ENCODE measurements around the gene MAN2B1.
A peak's percentile ranks its signal among the peaks of the same experiment; 100 is the strongest.

MAN2B1 gene

GRCh38 chr19:12669270-12670158 lies 3.0 kb upstream of the MAN2B1 start:
- Histone ChIP-seq H3K27me3 (ENCODE audit: control insufficient read depth in 1 of 2, insufficient read depth in 2 of 2, low read length in 2 of 2) (no peaks in the 10 kb centered on the region), H3K4me1 (ENCODE audit: insufficient read depth, low read length) (peaks cover 40% of the 10 kb centered on the region), H3K27ac (ENCODE audit: low read depth, low read length) (peak overlapping the region; percentile 100), H3K36me3 (ENCODE audit: insufficient read depth, low read length) (peaks cover 22% of the 10 kb centered on the region), H3K4me3 (ENCODE audit: low read depth in 1 of 2, low read length in 2 of 2) (peak overlapping the region; percentile 84 to 93), H3K9me3 (ENCODE audit: low read length) (no peaks in the 10 kb centered on the region), H3K9ac (ENCODE audit: low read length) (peak overlapping the region; percentile 88)

GRCh38 chr19:12668932-12669269 lies 2.4 kb upstream of the MAN2B1 start:
- Histone ChIP-seq H3K4me3 (ENCODE audit: low read depth in 1 of 2, low read length in 2 of 2) (peak overlapping the region; percentile 84 to 93), H3K36me3 (ENCODE audit: insufficient read depth, low read length) (peaks cover 19% of the 10 kb centered on the region), H3K9ac (ENCODE audit: low read length) (peak overlapping the region; percentile 88), H3K9me3 (ENCODE audit: low read length) (no peaks in the 10 kb centered on the region), H3K4me1 (ENCODE audit: insufficient read depth, low read length) (peaks cover 40% of the 10 kb centered on the region), H3K27ac (ENCODE audit: low read depth, low read length) (peak overlapping the region; percentile 100), H3K27me3 (ENCODE audit: control insufficient read depth in 1 of 2, insufficient read depth in 2 of 2, low read length in 2 of 2) (no peaks in the 10 kb centered on the region)

- Histone ChIP-seq H3K36me3 (ENCODE audit: insufficient read depth, low read length) (peaks cover 23% of the 10 kb centered on the region), H3K27me3 (ENCODE audit: control insufficient read depth in 1 of 2, insufficient read depth in 2 of 2, low read length in 2 of 2) (no peaks in the 10 kb centered on the region), H3K4me1 (ENCODE audit: insufficient read depth, low read length) (peaks cover 40% of the 10 kb centered on the region), H3K27ac (ENCODE audit: low read depth, low read length) (peak overlapping the region; percentile 100), H3K9ac (ENCODE audit: low read length) (peak overlapping the region; percentile 88), H3K9me3 (ENCODE audit: low read length) (no peaks in the 10 kb centered on the region), H3K4me3 (ENCODE audit: low read depth in 1 of 2, low read length in 2 of 2) (peak overlapping the region; percentile 84 to 93)
Measured at GRCh38 chr19:12668346-12668745, 1.8 kb upstream of the MAN2B1 start.

GRCh38 chr19:12667731-12668302 lies 1.3 kb upstream of the MAN2B1 start:
- Histone ChIP-seq H3K4me3 (ENCODE audit: low read depth in 1 of 2, low read length in 2 of 2) (no peak overlapping the region), H3K9ac (ENCODE audit: low read length) (no peak overlapping the region), H3K27me3 (ENCODE audit: control insufficient read depth in 1 of 2, insufficient read depth in 2 of 2, low read length in 2 of 2) (no peaks in the 10 kb centered on the region), H3K4me1 (ENCODE audit: insufficient read depth, low read length) (peaks cover 40% of the 10 kb centered on the region), H3K27ac (ENCODE audit: low read depth, low read length) (no peak overlapping the region), H3K36me3 (ENCODE audit: insufficient read depth, low read length) (peaks cover 24% of the 10 kb centered on the region), H3K9me3 (ENCODE audit: low read length) (no peaks in the 10 kb centered on the region)

- no peaks in the 10 kb centered on the region for H3K9me3 ChIP-seq (ENCODE audit: low read length)
- peak overlapping the region; percentile 72 to 94 for H3K4me3 ChIP-seq (ENCODE audit: low read depth in 1 of 2, low read length in 2 of 2)
- peaks cover 39% of the 10 kb centered on the region for H3K4me1 ChIP-seq (ENCODE audit: insufficient read depth, low read length)
- H3K27ac ChIP-seq (ENCODE audit: low read depth, low read length) = peak overlapping the region; percentile 15
- H3K36me3 ChIP-seq (ENCODE audit: insufficient read depth, low read length) = peaks cover 25% of the 10 kb centered on the region
- peak overlapping the region; percentile 96 for H3K9ac ChIP-seq (ENCODE audit: low read length)
- no peaks in the 10 kb centered on the region for H3K27me3 ChIP-seq (ENCODE audit: control insufficient read depth in 1 of 2, insufficient read depth in 2 of 2, low read length in 2 of 2)
Measured at GRCh38 chr19:12665671-12666264, 774 bp downstream of the MAN2B1 start.

- H3K27ac ChIP-seq (ENCODE audit: low read depth, low read length) = no peak overlapping the region
- H3K4me3 ChIP-seq (ENCODE audit: low read depth in 1 of 2, low read length in 2 of 2) = peak overlapping the region in 1 of 2 donors; percentile 94
Measured at GRCh38 chr19:12665281-12665573, 1.3 kb downstream of the MAN2B1 start.

GRCh38 chr19:12664406-12665280 lies 1.9 kb downstream of the MAN2B1 start:
- Histone ChIP-seq H3K4me1 (ENCODE audit: insufficient read depth, low read length) (peaks cover 29% of the 10 kb centered on the region), H3K27ac (ENCODE audit: low read depth, low read length) (no peak overlapping the region), H3K27me3 (ENCODE audit: control insufficient read depth in 1 of 2, insufficient read depth in 2 of 2, low read length in 2 of 2) (no peaks in the 10 kb centered on the region), H3K9ac (ENCODE audit: low read length) (peak overlapping the region; percentile 2), H3K4me3 (ENCODE audit: low read depth in 1 of 2, low read length in 2 of 2) (no peak overlapping the region), H3K36me3 (ENCODE audit: insufficient read depth, low read length) (peaks cover 26% of the 10 kb centered on the region), H3K9me3 (ENCODE audit: low read length) (no peaks in the 10 kb centered on the region)

More at GRCh38 chr19:12665281-12665573, 1.3 kb downstream of the MAN2B1 start:
- Histone ChIP-seq H3K9me3 (ENCODE audit: low read length) (no peaks in the 10 kb centered on the region), H3K4me1 (ENCODE audit: insufficient read depth, low read length) (peaks cover 33% of the 10 kb centered on the region), H3K36me3 (ENCODE audit: insufficient read depth, low read length) (peaks cover 26% of the 10 kb centered on the region), H3K27me3 (ENCODE audit: control insufficient read depth in 1 of 2, insufficient read depth in 2 of 2, low read length in 2 of 2) (no peaks in the 10 kb centered on the region), H3K9ac (ENCODE audit: low read length) (peak overlapping the region; percentile 96)

GRCh38 chr19:12660980-12661379 lies 5.6 kb downstream of the MAN2B1 start:
- peaks cover 35% of the 10 kb centered on the region for H3K36me3 ChIP-seq (ENCODE audit: insufficient read depth, low read length)
- peaks cover 8% of the 10 kb centered on the region for H3K4me1 ChIP-seq (ENCODE audit: insufficient read depth, low read length)
- no peak overlapping the region for H3K4me3 ChIP-seq (ENCODE audit: low read depth in 1 of 2, low read length in 2 of 2)
- H3K27ac ChIP-seq (ENCODE audit: low read depth, low read length) = no peak overlapping the region
- no peak overlapping the region for H3K9ac ChIP-seq (ENCODE audit: low read length)
- no peaks in the 10 kb centered on the region for H3K27me3 ChIP-seq (ENCODE audit: control insufficient read depth in 1 of 2, insufficient read depth in 2 of 2, low read length in 2 of 2)
- H3K9me3 ChIP-seq (ENCODE audit: low read length) = no peaks in the 10 kb centered on the region

GRCh38 chr19:12657966-12658365 lies 8.6 kb downstream of the MAN2B1 start:
- no peaks in the 10 kb centered on the region for H3K4me1 ChIP-seq (ENCODE audit: insufficient read depth, low read length)
- H3K27ac ChIP-seq (ENCODE audit: low read depth, low read length) = no peak overlapping the region
- peaks cover 32% of the 10 kb centered on the region for H3K36me3 ChIP-seq (ENCODE audit: insufficient read depth, low read length)
- no peak overlapping the region for H3K4me3 ChIP-seq (ENCODE audit: low read depth in 1 of 2, low read length in 2 of 2)
- no peaks in the 10 kb centered on the region for H3K27me3 ChIP-seq (ENCODE audit: control insufficient read depth in 1 of 2, insufficient read depth in 2 of 2, low read length in 2 of 2)
- H3K9me3 ChIP-seq (ENCODE audit: low read length) = no peaks in the 10 kb centered on the region
- H3K9ac ChIP-seq (ENCODE audit: low read length) = no peak overlapping the region

- Histone ChIP-seq H3K4me3 (ENCODE audit: low read depth in 1 of 2, low read length in 2 of 2) (no peak overlapping the region), H3K4me1 (ENCODE audit: insufficient read depth, low read length) (no peaks in the 10 kb centered on the region), H3K27me3 (ENCODE audit: control insufficient read depth in 1 of 2, insufficient read depth in 2 of 2, low read length in 2 of 2) (no peaks in the 10 kb centered on the region), H3K27ac (ENCODE audit: low read depth, low read length) (no peak overlapping the region), H3K9me3 (ENCODE audit: low read length) (no peaks in the 10 kb centered on the region), H3K9ac (ENCODE audit: low read length) (no peak overlapping the region), H3K36me3 (ENCODE audit: insufficient read depth, low read length) (peaks cover 35% of the 10 kb centered on the region)
Measured at GRCh38 chr19:12656899-12657571, 9.5 kb downstream of the MAN2B1 start.

Measured in muscle layer of colon (tissue), 2 donors.